Measurements from ENCODE around the gene CNTN5. TPM values are rescaled to one million over a fixed set of nuclear protein-coding genes. Genes with fewer than 3 reads are reported as not detected.

CNTN5 gene
- total RNA-seq, 1 donor from 2014 or later = not detected

- Mint-ChIP-seq H3K36me3 (ENCODE audit: low read depth) (no peaks in the 10 kb centered on the region), H3K27ac (ENCODE audit: unreplicated experiment) (no peak overlapping the region), H3K4me1 (ENCODE audit: low read depth) (no peaks in the 10 kb centered on the region), H3K27me3 (ENCODE audit: low read depth) (no peaks in the 10 kb centered on the region), H3K4me3 (ENCODE audit: unreplicated experiment) (no peak overlapping the region), H3K9me3 (ENCODE audit: low read depth) (peaks cover 3% of the 10 kb centered on the region)
- TF ChIP-seq CTCF (IDR thresholded peaks at IDR 0.05) = no peak
- DNase-seq (ENCODE audit: low spot score) = no peak
Measured at GRCh38 chr11:100163471-100163870, 1142.7 kb downstream of the CNTN5 start.

GRCh38 chr11:100174881-100175280 is 1154.1 kb downstream of the CNTN5 start:
- no peaks in the 10 kb centered on the region for H3K4me1 Mint-ChIP-seq (ENCODE audit: low read depth)

GRCh38 chr11:100176456-100176855 is 1155.7 kb downstream of the CNTN5 start:
- TF ChIP-seq CTCF (IDR thresholded peaks at IDR 0.05) = no peak
- Mint-ChIP-seq H3K9me3 (ENCODE audit: low read depth) (no peaks in the 10 kb centered on the region), H3K36me3 (ENCODE audit: low read depth) (no peaks in the 10 kb centered on the region), H3K27me3 (ENCODE audit: low read depth) (peaks cover 9% of the 10 kb centered on the region), H3K27ac (ENCODE audit: unreplicated experiment) (no peak overlapping the region), H3K4me1 (ENCODE audit: low read depth) (no peaks in the 10 kb centered on the region), H3K4me3 (ENCODE audit: unreplicated experiment) (no peak overlapping the region)
- no peak for DNase-seq (ENCODE audit: low spot score)

More at GRCh38 chr11:100174881-100175280, 1154.1 kb downstream of the CNTN5 start:
- no peak for TF ChIP-seq CTCF (IDR thresholded peaks at IDR 0.05)
- H3K9me3 Mint-ChIP-seq (ENCODE audit: low read depth) = no peaks in the 10 kb centered on the region
- H3K27me3 Mint-ChIP-seq (ENCODE audit: low read depth) = peaks cover 9% of the 10 kb centered on the region
- no peak overlapping the region for H3K27ac Mint-ChIP-seq (ENCODE audit: unreplicated experiment)
- H3K4me3 Mint-ChIP-seq (ENCODE audit: unreplicated experiment) = no peak overlapping the region
- no peaks in the 10 kb centered on the region for H3K36me3 Mint-ChIP-seq (ENCODE audit: low read depth)
- DNase-seq (ENCODE audit: low spot score) = no peak

- Mint-ChIP-seq H3K36me3 (ENCODE audit: low read depth) (no peaks in the 10 kb centered on the region), H3K4me3 (ENCODE audit: unreplicated experiment) (no peak overlapping the region), H3K9me3 (ENCODE audit: low read depth) (no peaks in the 10 kb centered on the region), H3K27me3 (ENCODE audit: low read depth) (peaks cover 6% of the 10 kb centered on the region), H3K27ac (ENCODE audit: unreplicated experiment) (no peak overlapping the region), H3K4me1 (ENCODE audit: low read depth) (no peaks in the 10 kb centered on the region)
- DNase-seq (ENCODE audit: low spot score) = no peak
- no peak for TF ChIP-seq CTCF (IDR thresholded peaks at IDR 0.05)
Measured at GRCh38 chr11:100177651-100178050, 1156.9 kb downstream of the CNTN5 start.

- Mint-ChIP-seq H3K27ac (ENCODE audit: unreplicated experiment) (no peak overlapping the region), H3K36me3 (ENCODE audit: low read depth) (no peaks in the 10 kb centered on the region), H3K4me1 (ENCODE audit: low read depth) (no peaks in the 10 kb centered on the region), H3K27me3 (ENCODE audit: low read depth) (peaks cover 4% of the 10 kb centered on the region), H3K9me3 (ENCODE audit: low read depth) (peaks cover 5% of the 10 kb centered on the region), H3K4me3 (ENCODE audit: unreplicated experiment) (no peak overlapping the region)
- DNase-seq (ENCODE audit: low spot score) = no peak
- no peak for TF ChIP-seq CTCF (IDR thresholded peaks at IDR 0.05)
Measured at GRCh38 chr11:100182350-100182749, 1161.6 kb downstream of the CNTN5 start.

Data from chondrocyte (in vitro differentiated cells).